ENCODE results near the gene TES.

- TF ChIP-seq CTCF (IDR thresholded peaks at IDR 0.05), result no peak
- no peak for TF ChIP-seq POLR2A (IDR thresholded peaks at IDR 0.05)
Measured at GRCh38 chr7:116218051-116218645, 7.8 kb downstream of the TES start.

All from testis (tissue), 2 donors.